GM23338 (cell line): ENCODE data around the gene BCLAF3.

ENCODE experiments used
- EZH2 ChIP-seq: fragments of 200-600 bp; sonication (generic); IDR thresholded peaks from one replicate; pipeline ENCODE4 v1.8.0; 2017; ENCODE audit warnings: antibody characterized with exemption, mild to moderate bottlenecking, low read depth; ENCODE audit not compliant: unreplicated experiment
- EZH2phosphoT487 ChIP-seq: fragments of 200-600 bp; sonication (generic); IDR thresholded peaks from one replicate; pipeline ENCODE4 v1.8.1; 2018; ENCODE audit warnings: antibody characterized with exemption; ENCODE audit not compliant: unreplicated experiment
- POLR2AphosphoS5 ChIP-seq: IDR thresholded peaks from 2 replicates; pipeline ENCODE4 v1.6.1; 2016; ENCODE audit warnings: antibody characterized with exemption, low read depth
- TF ChIP-seq, protein P1 (sequence below), 2 experiments: fragments of 200-600 bp in 1 of 2; sonication (generic) in 1 of 2; conservative IDR thresholded peaks; 2 replicates each; pipeline versions ENCODE4 v1.5.1 to v1.6.1; 2016 to 2017; ENCODE audit warnings: antibody characterized with exemption in 2 of 2, low read depth in 2 of 2, mild to moderate bottlenecking in 2 of 2, moderate library complexity in 1 of 2

DNA sequence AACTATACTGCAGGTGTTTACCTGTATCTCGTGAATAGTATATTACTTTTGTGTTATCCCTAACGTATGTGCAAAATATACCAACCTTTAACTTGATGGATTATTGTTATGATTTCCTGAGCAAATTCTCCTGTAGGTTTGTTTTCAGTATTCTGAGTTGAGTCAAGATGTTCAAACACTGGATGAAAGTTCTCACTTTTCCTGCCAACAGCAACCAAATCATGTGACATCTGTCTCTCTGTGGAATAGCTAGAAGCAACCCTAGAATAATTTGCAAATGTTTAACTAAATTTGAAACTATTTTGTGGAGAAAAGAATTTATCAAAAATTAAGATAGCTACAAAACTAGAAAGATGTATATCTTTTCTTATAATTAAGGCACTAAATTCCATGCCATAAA, 35.6 kb downstream of the BCLAF3 start:
- no peak for TF ChIP-seq POLR2AphosphoS5
- TF ChIP-seq, protein P1, sequence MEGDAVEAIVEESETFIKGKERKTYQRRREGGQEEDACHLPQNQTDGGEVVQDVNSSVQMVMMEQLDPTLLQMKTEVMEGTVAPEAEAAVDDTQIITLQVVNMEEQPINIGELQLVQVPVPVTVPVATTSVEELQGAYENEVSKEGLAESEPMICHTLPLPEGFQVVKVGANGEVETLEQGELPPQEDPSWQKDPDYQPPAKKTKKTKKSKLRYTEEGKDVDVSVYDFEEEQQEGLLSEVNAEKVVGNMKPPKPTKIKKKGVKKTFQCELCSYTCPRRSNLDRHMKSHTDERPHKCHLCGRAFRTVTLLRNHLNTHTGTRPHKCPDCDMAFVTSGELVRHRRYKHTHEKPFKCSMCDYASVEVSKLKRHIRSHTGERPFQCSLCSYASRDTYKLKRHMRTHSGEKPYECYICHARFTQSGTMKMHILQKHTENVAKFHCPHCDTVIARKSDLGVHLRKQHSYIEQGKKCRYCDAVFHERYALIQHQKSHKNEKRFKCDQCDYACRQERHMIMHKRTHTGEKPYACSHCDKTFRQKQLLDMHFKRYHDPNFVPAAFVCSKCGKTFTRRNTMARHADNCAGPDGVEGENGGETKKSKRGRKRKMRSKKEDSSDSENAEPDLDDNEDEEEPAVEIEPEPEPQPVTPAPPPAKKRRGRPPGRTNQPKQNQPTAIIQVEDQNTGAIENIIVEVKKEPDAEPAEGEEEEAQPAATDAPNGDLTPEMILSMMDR (conservative IDR thresholded peaks at IDR 0.05; ENCODE audit: low read depth in 2 of 2): no peak
- TF ChIP-seq EZH2: no peak
- TF ChIP-seq EZH2phosphoT487: no peak
